GM12878 (cell line): ENCODE measurements around the gene MEAF6. TPM values are rescaled to one million over a fixed set of nuclear protein-coding genes. Genes with fewer than 3 reads are reported as not detected.
A peak's percentile ranks its signal among the peaks of the same experiment; 100 is the strongest.

Source experiments
- ASH2L ChIP-seq: fragments of 300-600, 200-600 bp; sonication (generic); IDR thresholded peaks from 2 replicates; pipeline ENCODE4 v1.6.1; 2017; ENCODE audit warnings: low read depth, mild to moderate bottlenecking, borderline replicate concordance
- CEBPB ChIP-seq, 2 experiments: fragments of 150-350 bp in 1 of 2; IDR thresholded peaks; 2 replicates each; pipeline ENCODE4 v1.6.1; 2012 to 2014; ENCODE audit warnings: low read depth in 2 of 2, low read length in 2 of 2, borderline replicate concordance in 1 of 2, inconsistent platforms in 1 of 2
- CHD4 ChIP-seq: fragments of 200-600 bp; sonication (generic); IDR thresholded peaks from 2 replicates; pipeline ENCODE4 v1.6.1; 2016; ENCODE audit warnings: mild to moderate bottlenecking
- DPF2 ChIP-seq: fragments of 450-650 bp; IDR thresholded peaks from 2 replicates; pipeline ENCODE4 v1.6.1; 2017; ENCODE audit warnings: mild to moderate bottlenecking
- EGR1 ChIP-seq, 2 experiments: IDR thresholded peaks; 1 replicate in 1 of 2; 2 replicates in 1 of 2; pipeline ENCODE4 v1.6.1; 2011 to 2012; ENCODE audit warnings: low read depth in 2 of 2, low read length in 2 of 2, borderline replicate concordance in 1 of 2, mild to moderate bottlenecking in 1 of 2, moderate library complexity in 1 of 2
- GATAD2B ChIP-seq: fragments of 450-650 bp; conservative IDR thresholded peaks from 2 replicates; pipeline ENCODE4 v1.6.1; 2017; ENCODE audit warnings: low read depth, mild to moderate bottlenecking, moderate library complexity
- IKZF2 ChIP-seq, 2 experiments: fragments of 450-650 bp; IDR thresholded peaks; 2 replicates each; pipeline ENCODE4 v1.6.1; 2017; ENCODE audit warnings: mild to moderate bottlenecking in 2 of 2, moderate library complexity in 2 of 2
- IRF4 ChIP-seq: IDR thresholded peaks from 2 replicates; pipeline ENCODE4 v1.6.1; 2011; ENCODE audit warnings: low read depth, low read length
- NFYB ChIP-seq: IDR thresholded peaks from 2 replicates; pipeline ENCODE4 v1.6.1; 2011; ENCODE audit warnings: low read depth, mild to moderate bottlenecking, low read length, improper control_type of control experiment, moderate library complexity; ENCODE audit not compliant: insufficient read depth
- SMAD5 ChIP-seq: IDR thresholded peaks from 2 replicates; pipeline ENCODE4 v1.6.1; 2016; ENCODE audit warnings: antibody characterized with exemption, low read depth
- SPI1 ChIP-seq: IDR thresholded peaks from 2 replicates; pipeline ENCODE4 v1.6.1; 2011; ENCODE audit warnings: low read depth, mild to moderate bottlenecking, low read length, moderate library complexity, borderline replicate concordance; ENCODE audit not compliant: insufficient read depth
- SRF ChIP-seq, 2 experiments: IDR thresholded peaks; 2 replicates each; pipeline ENCODE4 v1.6.1; 2011; ENCODE audit warnings: low read depth in 2 of 2, low read length in 2 of 2, mild to moderate bottlenecking in 1 of 2, moderate library complexity in 1 of 2
- ZSCAN29 ChIP-seq: fragments of 450-650 bp; IDR thresholded peaks from 2 replicates; pipeline ENCODE4 v1.6.1; 2017; ENCODE audit warnings: mild to moderate bottlenecking, moderate library complexity
- polyA plus RNA-seq, 11 experiments: library from polyadenylated mRNA; depleted of rRNA in 4 of 11; unstranded in 6 of 11; stranded (reverse) in 5 of 11; fragments of >200 nt; fragmentation: Nextera tagmentation in 4 of 11; fragmentation: Illumina TruSeq in 1 of 11; extraction: Ambion mirVana in 4 of 11; extraction: Trizol in 1 of 11; gene quantifications; 1 replicate in 1 of 11; 2 replicates in 10 of 11; pipeline versions ENCODE4 v1.2.1 to v1.2.3, GENCODE V29; 2011 to 2016; ENCODE audit warnings: inconsistent platforms in 2 of 11, missing spikeins in 2 of 11, low read depth in 1 of 11
- total RNA-seq, 4 experiments: library from RNA; depleted of rRNA in 3 of 4; stranded (reverse); fragments of >200 nt in 3 of 4; fragmentation: Illumina TruSeq in 1 of 4; extraction: Trizol in 1 of 4; gene quantifications; 2 replicates each; pipeline versions ENCODE4 v1.2.1 to v1.2.3, GENCODE V29; 2013 to 2021
- TF ChIP-seq, protein P1 (sequence below), 3 experiments: IDR thresholded peaks in 2 of 3; conservative IDR thresholded peaks in 1 of 3; 2 replicates each; pipeline ENCODE4 v1.5.1; 2011; ENCODE audit warnings: low read depth in 3 of 3, low read length in 3 of 3, mild to moderate bottlenecking in 3 of 3, control low read depth in 2 of 3, moderate library complexity in 2 of 3, inconsistent platforms in 1 of 3, mixed read lengths in 1 of 3; ENCODE audit not compliant: control insufficient read depth in 2 of 3, insufficient read depth in 1 of 3; ENCODE audit errors: extremely low read depth in 1 of 3
- TF ChIP-seq, protein P2 (sequence below): IDR thresholded peaks from 2 replicates; pipeline ENCODE4 v1.6.1; 2012; ENCODE audit warnings: improper control_type of control experiment, low read depth, low read length; ENCODE audit not compliant: insufficient replicate concordance
- TF ChIP-seq, protein P3 (sequence below): fragments of 450-650 bp; IDR thresholded peaks from 2 replicates; pipeline ENCODE4 v1.6.1; 2017; ENCODE audit warnings: borderline replicate concordance
- TF ChIP-seq, protein P4 (sequence below): IDR thresholded peaks from 2 replicates; pipeline ENCODE4 v1.6.1; 2012; ENCODE audit warnings: low read depth, low read length, improper control_type of control experiment
- TF ChIP-seq, protein P5 (sequence below): IDR thresholded peaks from 2 replicates; pipeline ENCODE4 v1.6.1; 2011; ENCODE audit warnings: low read depth, mild to moderate bottlenecking, low read length, moderate library complexity, borderline replicate concordance; ENCODE audit errors: extremely low read depth

Gene MEAF6
- total and polyA plus RNA-seq, 10 of the 15 experiments (the other 5 are each of a cell fraction or from before 2014, with no cell fraction given): 30.8 to 75.0 (median 58.1) TPM

DNA sequence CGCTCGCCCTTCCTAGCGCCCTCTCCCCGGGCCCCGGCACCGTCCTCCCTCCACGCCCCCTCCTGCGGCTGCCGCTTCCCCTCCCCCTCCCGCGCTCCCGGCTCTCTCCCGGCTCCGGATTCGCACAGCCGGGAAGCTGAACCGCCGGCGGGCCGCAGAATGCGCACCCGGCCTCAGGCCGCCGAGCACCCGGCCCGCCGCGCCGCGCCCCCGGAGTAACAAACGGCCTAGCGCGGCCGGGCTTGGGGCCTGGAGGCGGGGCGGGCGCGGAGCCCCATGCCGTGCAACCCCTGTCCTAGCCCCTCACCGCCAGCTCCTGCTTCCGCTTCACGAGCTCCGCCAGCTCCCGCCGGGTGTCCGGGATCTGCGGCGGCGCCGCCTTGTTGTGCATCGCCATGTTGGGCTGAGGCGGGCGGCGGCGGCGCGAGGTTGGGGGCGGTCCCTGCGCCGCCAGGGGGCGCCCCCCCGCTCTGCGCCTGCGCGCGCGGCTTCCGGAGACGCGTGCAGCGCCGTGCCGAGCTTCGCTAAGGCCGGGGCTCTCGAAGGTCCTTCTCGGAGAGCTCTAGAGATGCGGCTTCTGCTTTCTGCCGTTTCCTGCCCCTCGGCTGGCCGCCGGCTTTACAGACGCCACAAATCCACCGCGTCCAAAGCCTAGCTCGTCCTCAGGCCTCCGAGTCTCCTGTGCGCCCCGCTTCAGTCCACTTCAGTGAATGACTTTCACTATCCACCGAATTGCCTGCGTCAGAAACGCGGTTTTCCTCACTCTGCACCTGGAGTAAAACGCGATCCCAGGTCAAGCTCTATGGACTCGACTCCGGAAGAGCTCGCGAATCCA lies at the start of gene MEAF6 (continued):
- TF ChIP-seq, protein P1, sequence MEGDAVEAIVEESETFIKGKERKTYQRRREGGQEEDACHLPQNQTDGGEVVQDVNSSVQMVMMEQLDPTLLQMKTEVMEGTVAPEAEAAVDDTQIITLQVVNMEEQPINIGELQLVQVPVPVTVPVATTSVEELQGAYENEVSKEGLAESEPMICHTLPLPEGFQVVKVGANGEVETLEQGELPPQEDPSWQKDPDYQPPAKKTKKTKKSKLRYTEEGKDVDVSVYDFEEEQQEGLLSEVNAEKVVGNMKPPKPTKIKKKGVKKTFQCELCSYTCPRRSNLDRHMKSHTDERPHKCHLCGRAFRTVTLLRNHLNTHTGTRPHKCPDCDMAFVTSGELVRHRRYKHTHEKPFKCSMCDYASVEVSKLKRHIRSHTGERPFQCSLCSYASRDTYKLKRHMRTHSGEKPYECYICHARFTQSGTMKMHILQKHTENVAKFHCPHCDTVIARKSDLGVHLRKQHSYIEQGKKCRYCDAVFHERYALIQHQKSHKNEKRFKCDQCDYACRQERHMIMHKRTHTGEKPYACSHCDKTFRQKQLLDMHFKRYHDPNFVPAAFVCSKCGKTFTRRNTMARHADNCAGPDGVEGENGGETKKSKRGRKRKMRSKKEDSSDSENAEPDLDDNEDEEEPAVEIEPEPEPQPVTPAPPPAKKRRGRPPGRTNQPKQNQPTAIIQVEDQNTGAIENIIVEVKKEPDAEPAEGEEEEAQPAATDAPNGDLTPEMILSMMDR (IDR thresholded peaks at IDR 0.05 in 2 of 3, conservative IDR thresholded peaks at IDR 0.05 in 1 of 3; ENCODE audit: control insufficient read depth in 2 of 3, extremely low read depth in 1 of 3, insufficient read depth in 1 of 3, low read depth in 3 of 3, low read length in 3 of 3): peak; percentile 36 to 74 (median 55); a peak in 5 of 6 replicates
- TF ChIP-seq ZSCAN29: no peak
- TF ChIP-seq CEBPB (IDR thresholded peaks at IDR 0.05; ENCODE audit: borderline replicate concordance in 1 of 2, low read depth in 2 of 2, low read length in 2 of 2): no peak
- TF ChIP-seq EGR1 (IDR thresholded peaks at IDR 0.05; ENCODE audit: borderline replicate concordance in 1 of 2, low read depth in 2 of 2, low read length in 2 of 2): peak in 1 of 2 experiments; percentile 35; a peak in 1 of 3 replicates
- no peak for TF ChIP-seq SMAD5
- TF ChIP-seq DPF2: peak; percentile 81
- TF ChIP-seq, protein P2, sequence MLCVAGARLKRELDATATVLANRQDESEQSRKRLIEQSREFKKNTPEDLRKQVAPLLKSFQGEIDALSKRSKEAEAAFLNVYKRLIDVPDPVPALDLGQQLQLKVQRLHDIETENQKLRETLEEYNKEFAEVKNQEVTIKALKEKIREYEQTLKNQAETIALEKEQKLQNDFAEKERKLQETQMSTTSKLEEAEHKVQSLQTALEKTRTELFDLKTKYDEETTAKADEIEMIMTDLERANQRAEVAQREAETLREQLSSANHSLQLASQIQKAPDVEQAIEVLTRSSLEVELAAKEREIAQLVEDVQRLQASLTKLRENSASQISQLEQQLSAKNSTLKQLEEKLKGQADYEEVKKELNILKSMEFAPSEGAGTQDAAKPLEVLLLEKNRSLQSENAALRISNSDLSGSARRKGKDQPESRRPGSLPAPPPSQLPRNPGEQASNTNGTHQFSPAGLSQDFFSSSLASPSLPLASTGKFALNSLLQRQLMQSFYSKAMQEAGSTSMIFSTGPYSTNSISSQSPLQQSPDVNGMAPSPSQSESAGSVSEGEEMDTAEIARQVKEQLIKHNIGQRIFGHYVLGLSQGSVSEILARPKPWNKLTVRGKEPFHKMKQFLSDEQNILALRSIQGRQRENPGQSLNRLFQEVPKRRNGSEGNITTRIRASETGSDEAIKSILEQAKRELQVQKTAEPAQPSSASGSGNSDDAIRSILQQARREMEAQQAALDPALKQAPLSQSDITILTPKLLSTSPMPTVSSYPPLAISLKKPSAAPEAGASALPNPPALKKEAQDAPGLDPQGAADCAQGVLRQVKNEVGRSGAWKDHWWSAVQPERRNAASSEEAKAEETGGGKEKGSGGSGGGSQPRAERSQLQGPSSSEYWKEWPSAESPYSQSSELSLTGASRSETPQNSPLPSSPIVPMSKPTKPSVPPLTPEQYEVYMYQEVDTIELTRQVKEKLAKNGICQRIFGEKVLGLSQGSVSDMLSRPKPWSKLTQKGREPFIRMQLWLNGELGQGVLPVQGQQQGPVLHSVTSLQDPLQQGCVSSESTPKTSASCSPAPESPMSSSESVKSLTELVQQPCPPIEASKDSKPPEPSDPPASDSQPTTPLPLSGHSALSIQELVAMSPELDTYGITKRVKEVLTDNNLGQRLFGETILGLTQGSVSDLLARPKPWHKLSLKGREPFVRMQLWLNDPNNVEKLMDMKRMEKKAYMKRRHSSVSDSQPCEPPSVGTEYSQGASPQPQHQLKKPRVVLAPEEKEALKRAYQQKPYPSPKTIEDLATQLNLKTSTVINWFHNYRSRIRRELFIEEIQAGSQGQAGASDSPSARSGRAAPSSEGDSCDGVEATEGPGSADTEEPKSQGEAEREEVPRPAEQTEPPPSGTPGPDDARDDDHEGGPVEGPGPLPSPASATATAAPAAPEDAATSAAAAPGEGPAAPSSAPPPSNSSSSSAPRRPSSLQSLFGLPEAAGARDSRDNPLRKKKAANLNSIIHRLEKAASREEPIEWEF: no peak
- 0 out of 4 replicates have a peak, but pooled peaks have one; percentile 14 to 37 for TF ChIP-seq SRF (IDR thresholded peaks at IDR 0.05; ENCODE audit: low read depth in 2 of 2, low read length in 2 of 2)
- TF ChIP-seq, protein P3, sequence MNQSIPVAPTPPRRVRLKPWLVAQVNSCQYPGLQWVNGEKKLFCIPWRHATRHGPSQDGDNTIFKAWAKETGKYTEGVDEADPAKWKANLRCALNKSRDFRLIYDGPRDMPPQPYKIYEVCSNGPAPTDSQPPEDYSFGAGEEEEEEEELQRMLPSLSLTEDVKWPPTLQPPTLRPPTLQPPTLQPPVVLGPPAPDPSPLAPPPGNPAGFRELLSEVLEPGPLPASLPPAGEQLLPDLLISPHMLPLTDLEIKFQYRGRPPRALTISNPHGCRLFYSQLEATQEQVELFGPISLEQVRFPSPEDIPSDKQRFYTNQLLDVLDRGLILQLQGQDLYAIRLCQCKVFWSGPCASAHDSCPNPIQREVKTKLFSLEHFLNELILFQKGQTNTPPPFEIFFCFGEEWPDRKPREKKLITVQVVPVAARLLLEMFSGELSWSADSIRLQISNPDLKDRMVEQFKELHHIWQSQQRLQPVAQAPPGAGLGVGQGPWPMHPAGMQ: no peak
- 0 out of 2 replicates have a peak, but pooled peaks have one; percentile 44 for TF ChIP-seq SPI1
- no peak for TF ChIP-seq NFYB
- peak; percentile 93; the same call in 1 of the 2 replicates for TF ChIP-seq GATAD2B
- no peak for TF ChIP-seq CHD4
- TF ChIP-seq, protein P4, sequence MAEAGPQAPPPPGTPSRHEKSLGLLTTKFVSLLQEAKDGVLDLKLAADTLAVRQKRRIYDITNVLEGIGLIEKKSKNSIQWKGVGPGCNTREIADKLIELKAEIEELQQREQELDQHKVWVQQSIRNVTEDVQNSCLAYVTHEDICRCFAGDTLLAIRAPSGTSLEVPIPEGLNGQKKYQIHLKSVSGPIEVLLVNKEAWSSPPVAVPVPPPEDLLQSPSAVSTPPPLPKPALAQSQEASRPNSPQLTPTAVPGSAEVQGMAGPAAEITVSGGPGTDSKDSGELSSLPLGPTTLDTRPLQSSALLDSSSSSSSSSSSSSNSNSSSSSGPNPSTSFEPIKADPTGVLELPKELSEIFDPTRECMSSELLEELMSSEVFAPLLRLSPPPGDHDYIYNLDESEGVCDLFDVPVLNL: 0 out of 2 replicates have a peak, but pooled peaks have one; percentile 8
- no peak for TF ChIP-seq IRF4
- TF ChIP-seq, protein P5, sequence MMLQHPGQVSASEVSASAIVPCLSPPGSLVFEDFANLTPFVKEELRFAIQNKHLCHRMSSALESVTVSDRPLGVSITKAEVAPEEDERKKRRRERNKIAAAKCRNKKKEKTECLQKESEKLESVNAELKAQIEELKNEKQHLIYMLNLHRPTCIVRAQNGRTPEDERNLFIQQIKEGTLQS: peak; percentile 44; the same call in 1 of the 2 replicates
- no peak for TF ChIP-seq ASH2L
- peak in 1 of 2 experiments; percentile 46; a peak in 2 of 4 replicates for TF ChIP-seq IKZF2 (IDR thresholded peaks at IDR 0.05)
